HEK293 (cell line): ENCODE data around the gene MARCHF10.

Source experiments
- CTCF ChIA-PET: fragments of 350-600 bp; formaldehyde crosslinking; extraction: SDS; loops from one replicate; lab custom pipeline; 2021; ENCODE audit warnings: antibody characterized with exemption; lab: Yijun Ruan, JAX
- POLR2A ChIA-PET: fragments of 300-600 bp; formaldehyde crosslinking; extraction: SDS; loops from one replicate; lab custom pipeline; 2020; ENCODE audit warnings: antibody characterized with exemption, inconsistent platforms; lab: Yijun Ruan, JAX
- H3K27ac ChIP-seq: fragments of 200-500 bp; sonication (Bioruptor generic); 2 replicates; pipeline ENCODE4 v1.5.1; 2014; ENCODE audit warnings: low read depth, low read length, control low read depth, inconsistent platforms; ENCODE audit errors: extremely low read depth
- H3K36me3 ChIP-seq, 2 experiments: fragments of 200-500 bp in 1 of 2; sonication (Bioruptor generic) in 1 of 2; 1 replicate in 1 of 2; 2 replicates in 1 of 2; pipeline ENCODE4 v1.5.1; 2014 to 2017; ENCODE audit warnings: inconsistent platforms in 2 of 2, low read length in 2 of 2; ENCODE audit not compliant: control insufficient read depth in 2 of 2, insufficient read depth in 1 of 2
- H3K4me1 ChIP-seq: fragments of 200-500 bp; sonication (Bioruptor generic); 2 replicates; pipeline ENCODE4 v1.5.1; 2014; ENCODE audit warnings: mild to moderate bottlenecking, low read length, inconsistent platforms; ENCODE audit not compliant: control insufficient read depth, insufficient read depth
- H3K4me3 ChIP-seq: 2 replicates; pipeline ENCODE4 v1.5.1; 2011; ENCODE audit warnings: low read depth, mild to moderate bottlenecking, control low read depth, low read length, moderate library complexity
- H3K9me3 ChIP-seq: fragments of 200-500 bp; sonication (Bioruptor generic); 2 replicates; pipeline ENCODE4 v1.5.1; 2014; ENCODE audit warnings: low read depth, low read length, inconsistent platforms; ENCODE audit not compliant: control insufficient read depth, insufficient read depth
- BCL11A ChIP-seq: fragments of 450-650 bp; formaldehyde crosslinking; IDR thresholded peaks from 2 replicates; pipeline ENCODE4 v1.5.1; 2016; ENCODE audit warnings: low read depth, missing biosample characterization, missing genetic modification characterization
- HOXD13 ChIP-seq: sonication (generic); formaldehyde crosslinking; IDR thresholded peaks from 2 replicates; pipeline ENCODE4 v1.8.0; 2022; ENCODE audit warnings: missing genetic modification reagents, borderline replicate concordance
- KLF7 ChIP-seq: fragments of 450-650 bp; formaldehyde crosslinking; IDR thresholded peaks from 2 replicates; pipeline ENCODE4 v1.5.1; 2016; ENCODE audit warnings: missing biosample characterization, missing genetic modification characterization, borderline replicate concordance
- ZBTB17 ChIP-seq: fragments of 450-650 bp; formaldehyde crosslinking; IDR thresholded peaks from 2 replicates; pipeline ENCODE4 v1.5.1; 2016; ENCODE audit warnings: missing biosample characterization, missing genetic modification characterization
- ZFP69B ChIP-seq: fragments of 450-650 bp; formaldehyde crosslinking; IDR thresholded peaks from 2 replicates; pipeline ENCODE4 v1.5.1; 2016; ENCODE audit warnings: missing biosample characterization, missing genetic modification characterization
- ZIC2 ChIP-seq: fragments of 450-650 bp; formaldehyde crosslinking; IDR thresholded peaks from 2 replicates; pipeline ENCODE4 v1.5.1; 2016; ENCODE audit warnings: missing biosample characterization, missing genetic modification characterization
- ZNF114 ChIP-seq: fragments of 450-650 bp; formaldehyde crosslinking; IDR thresholded peaks from 2 replicates; pipeline ENCODE4 v1.5.0; 2017; ENCODE audit warnings: missing biosample characterization, missing genetic modification characterization
- ZNF211 ChIP-seq: fragments of 450-650 bp; formaldehyde crosslinking; IDR thresholded peaks from 2 replicates; pipeline ENCODE4 v1.5.1; 2016; ENCODE audit warnings: low read depth, missing biosample characterization, missing genetic modification characterization
- ZNF239 ChIP-seq: fragments of 450-650 bp; formaldehyde crosslinking; IDR thresholded peaks from 2 replicates; pipeline ENCODE4 v1.5.1; 2016; ENCODE audit warnings: missing biosample characterization, missing genetic modification characterization
- ZNF266 ChIP-seq: fragments of 450-650 bp; formaldehyde crosslinking; IDR thresholded peaks from 2 replicates; pipeline ENCODE4 v1.5.1; 2016; ENCODE audit warnings: missing biosample characterization, missing genetic modification characterization, low read depth
- ZNF292 ChIP-seq: fragments of 450-650 bp; formaldehyde crosslinking; IDR thresholded peaks from 2 replicates; pipeline ENCODE4 v1.5.1; 2016; ENCODE audit warnings: low read depth, missing biosample characterization, missing genetic modification characterization, borderline replicate concordance
- ZNF354C ChIP-seq: fragments of 450-650 bp; formaldehyde crosslinking; IDR thresholded peaks from 2 replicates; pipeline ENCODE4 v1.5.1; 2016; ENCODE audit warnings: missing biosample characterization, missing genetic modification characterization, low read depth, borderline replicate concordance
- ZNF366 ChIP-seq: fragments of 450-650 bp; formaldehyde crosslinking; conservative IDR thresholded peaks from 2 replicates; pipeline ENCODE4 v1.5.1; 2016; ENCODE audit warnings: missing biosample characterization, missing genetic modification characterization
- ZNF37A ChIP-seq: fragments of 450-650 bp; IDR thresholded peaks from 2 replicates; pipeline ENCODE4 v1.5.1; 2018; ENCODE audit warnings: missing biosample characterization, missing genetic modification characterization
- ZNF501 ChIP-seq: fragments of 450-650 bp; formaldehyde crosslinking; IDR thresholded peaks from 2 replicates; pipeline ENCODE4 v1.5.1; 2016; ENCODE audit warnings: missing biosample characterization, missing genetic modification characterization
- ZNF530 ChIP-seq: fragments of 450-650 bp; formaldehyde crosslinking; IDR thresholded peaks from 2 replicates; pipeline ENCODE4 v1.5.1; 2016; ENCODE audit warnings: low read depth, missing biosample characterization, missing genetic modification characterization
- ZNF555 ChIP-seq: fragments of 450-650 bp; formaldehyde crosslinking; conservative IDR thresholded peaks from 2 replicates; pipeline ENCODE4 v1.5.1; 2017; ENCODE audit warnings: missing biosample characterization, mild to moderate bottlenecking, missing genetic modification characterization, inconsistent platforms
- ZNF561 ChIP-seq: fragments of 450-650 bp; IDR thresholded peaks from 2 replicates; pipeline ENCODE4 v1.5.1; 2018; ENCODE audit warnings: missing biosample characterization, missing genetic modification characterization, borderline replicate concordance
- ZNF596 ChIP-seq: fragments of 450-650 bp; IDR thresholded peaks from 2 replicates; pipeline ENCODE4 v1.5.0; 2018; ENCODE audit warnings: missing biosample characterization, mild to moderate bottlenecking, missing genetic modification characterization, moderate library complexity
- ZNF664 ChIP-seq: fragments of 450-650 bp; formaldehyde crosslinking; IDR thresholded peaks from 2 replicates; pipeline ENCODE4 v1.5.1; 2016; ENCODE audit warnings: missing biosample characterization, missing genetic modification characterization
- ZNF677 ChIP-seq: fragments of 450-650 bp; IDR thresholded peaks from 2 replicates; pipeline ENCODE4 v1.5.0; 2018; ENCODE audit warnings: missing biosample characterization, mild to moderate bottlenecking, missing genetic modification characterization, moderate library complexity
- ZNF747 ChIP-seq: fragments of 450-650 bp; formaldehyde crosslinking; IDR thresholded peaks from 2 replicates; pipeline ENCODE4 v1.5.1; 2016; ENCODE audit warnings: missing biosample characterization, missing genetic modification characterization
- TF ChIP-seq, protein P1 (sequence below): sonication (generic); formaldehyde crosslinking; IDR thresholded peaks from 2 replicates; pipeline ENCODE4 v1.8.1; 2022; ENCODE audit warnings: mild to moderate bottlenecking, moderate library complexity, missing genetic modification reagents
- TF ChIP-seq, protein P2 (sequence below): fragments of 450-650 bp; formaldehyde crosslinking; IDR thresholded peaks from 2 replicates; pipeline ENCODE4 v1.5.1; 2017; ENCODE audit warnings: missing biosample characterization, missing genetic modification characterization
- TF ChIP-seq, protein P3 (sequence below): fragments of 450-650 bp; formaldehyde crosslinking; IDR thresholded peaks from 2 replicates; pipeline ENCODE4 v1.5.1; 2016; ENCODE audit warnings: missing biosample characterization, missing genetic modification characterization, low read depth
- TF ChIP-seq, protein P4 (sequence below): fragments of 450-650 bp; formaldehyde crosslinking; conservative IDR thresholded peaks from 2 replicates; pipeline ENCODE4 v1.5.1; 2016; ENCODE audit warnings: low read depth, missing biosample characterization, missing genetic modification characterization
- TF ChIP-seq, protein P5 (sequence below): fragments of 450-650 bp; formaldehyde crosslinking; IDR thresholded peaks from 2 replicates; pipeline ENCODE4 v1.5.1; 2016; ENCODE audit warnings: missing biosample characterization, missing genetic modification characterization

Gene MARCHF10

DNA sequence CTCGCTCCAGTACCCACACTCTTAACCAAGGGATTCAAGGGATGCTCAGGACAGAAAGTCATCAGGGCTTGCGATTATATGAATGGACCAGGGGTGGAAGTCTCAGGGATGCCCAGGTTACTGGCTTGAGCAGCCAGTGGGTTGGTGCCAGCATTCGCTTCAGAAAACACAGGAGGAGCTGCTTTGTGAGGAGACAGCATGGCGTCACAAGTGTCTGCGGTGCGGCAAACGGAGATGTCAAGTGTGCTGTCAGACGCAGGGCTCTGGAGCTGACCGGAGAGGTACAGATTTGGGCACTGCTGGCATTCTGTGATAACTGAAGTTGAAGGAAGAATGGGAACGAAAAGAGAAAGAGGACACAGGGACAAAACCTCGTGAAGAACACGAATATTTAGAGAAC is 4.1 kb downstream of the MARCHF10 start:
- POLR2A ChIA-PET, result interaction anchor here (0.7 kb wide), 1 partner anchor 23 kb away, joined by 3 read pairs; no protein-coding TSS in a partner anchor

DNA sequence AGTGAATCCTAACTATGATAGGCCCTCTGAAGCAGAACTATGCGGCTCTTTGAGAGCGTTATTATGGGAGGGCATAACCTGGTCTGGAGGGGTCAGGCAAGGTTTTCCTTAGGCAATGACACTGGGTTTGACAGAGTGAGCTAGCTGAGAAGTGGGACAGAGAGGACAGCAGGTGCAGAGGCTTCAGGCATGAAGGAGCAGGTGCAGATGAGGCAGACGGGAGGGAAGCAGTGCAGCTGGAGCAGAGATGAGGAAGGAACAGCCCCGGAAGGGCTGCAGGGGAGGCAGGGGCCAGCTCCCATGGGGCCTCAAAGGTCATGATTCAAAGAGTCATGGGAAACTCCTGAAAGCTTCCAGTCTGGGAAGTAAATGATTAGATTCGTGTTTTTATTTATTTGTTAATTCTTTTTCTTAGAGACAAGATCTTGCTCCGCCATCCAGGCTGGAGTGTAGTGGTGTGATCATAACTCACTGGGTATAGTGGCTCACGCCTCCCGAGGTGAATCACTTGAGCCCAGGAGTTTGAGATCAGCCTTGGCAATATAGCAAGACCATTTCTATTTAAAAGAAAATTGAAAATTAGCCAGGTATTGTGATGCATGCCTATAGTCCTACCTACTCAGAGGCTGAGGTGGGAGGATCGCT is 5.4 kb downstream of the MARCHF10 start:
- Histone ChIP-seq H3K4me1 (peaks cover 5% of the 10 kb centered on the region), H3K36me3 (no peaks in the 10 kb centered on the region), H3K4me3 (no peak overlapping the region), H3K9me3 (no peaks in the 10 kb centered on the region), H3K27ac (no peak overlapping the region)
- CTCF ChIA-PET, result interaction anchor here (0.7 to 1.1 kb wide), 2 partner anchors 70 to 307 kb away, joined by 3 read pairs; no protein-coding TSS in a partner anchor
- POLR2A ChIA-PET, result no interaction called here
- no peak for TF ChIP-seq ZNF266
- TF ChIP-seq ZNF747, result no peak
- TF ChIP-seq, protein P1, sequence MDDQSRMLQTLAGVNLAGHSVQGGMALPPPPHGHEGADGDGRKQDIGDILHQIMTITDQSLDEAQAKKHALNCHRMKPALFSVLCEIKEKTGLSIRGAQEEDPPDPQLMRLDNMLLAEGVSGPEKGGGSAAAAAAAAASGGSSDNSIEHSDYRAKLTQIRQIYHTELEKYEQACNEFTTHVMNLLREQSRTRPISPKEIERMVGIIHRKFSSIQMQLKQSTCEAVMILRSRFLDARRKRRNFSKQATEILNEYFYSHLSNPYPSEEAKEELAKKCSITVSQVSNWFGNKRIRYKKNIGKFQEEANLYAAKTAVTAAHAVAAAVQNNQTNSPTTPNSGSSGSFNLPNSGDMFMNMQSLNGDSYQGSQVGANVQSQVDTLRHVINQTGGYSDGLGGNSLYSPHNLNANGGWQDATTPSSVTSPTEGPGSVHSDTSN (CRISPR knock-in tag), result no peak
- no peak for TF ChIP-seq ZNF292 (tag by site-specific recombination)
- TF ChIP-seq, protein P2, sequence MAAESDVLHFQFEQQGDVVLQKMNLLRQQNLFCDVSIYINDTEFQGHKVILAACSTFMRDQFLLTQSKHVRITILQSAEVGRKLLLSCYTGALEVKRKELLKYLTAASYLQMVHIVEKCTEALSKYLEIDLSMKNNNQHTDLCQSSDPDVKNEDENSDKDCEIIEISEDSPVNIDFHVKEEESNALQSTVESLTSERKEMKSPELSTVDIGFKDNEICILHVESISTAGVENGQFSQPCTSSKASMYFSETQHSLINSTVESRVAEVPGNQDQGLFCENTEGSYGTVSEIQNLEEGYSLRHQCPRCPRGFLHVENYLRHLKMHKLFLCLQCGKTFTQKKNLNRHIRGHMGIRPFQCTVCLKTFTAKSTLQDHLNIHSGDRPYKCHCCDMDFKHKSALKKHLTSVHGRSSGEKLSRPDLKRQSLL, result no peak
- TF ChIP-seq ZNF664 (tag by site-specific recombination), result no peak
- no peak for TF ChIP-seq ZNF114
- no peak for TF ChIP-seq ZNF37A (tag by site-specific recombination)
- no peak for TF ChIP-seq ZNF239 (tag by site-specific recombination)
- no peak for TF ChIP-seq ZBTB17 (tag by site-specific recombination)
- no peak for TF ChIP-seq ZNF501 (tag by site-specific recombination)

More for the DNA sequence above, 4.1 kb downstream of the MARCHF10 start:
- H3K9me3 ChIP-seq, result no peaks in the 10 kb centered on the region
- peaks cover 5% of the 10 kb centered on the region for H3K4me1 ChIP-seq
- TF ChIP-seq ZNF596 (tag by site-specific recombination) (no peak), ZNF561 (tag by site-specific recombination) (no peak), ZNF366 (no peak), ZNF555 (tag by site-specific recombination) (no peak), ZNF530 (tag by site-specific recombination) (no peak), BCL11A (no peak), ZFP69B (no peak), KLF7 (tag by site-specific recombination) (no peak), ZNF677 (no peak), ZNF211 (tag by site-specific recombination) (no peak), HOXD13 (CRISPR knock-in tag) (no peak), ZNF664 (tag by site-specific recombination) (no peak), ZIC2 (no peak), ZNF354C (tag by site-specific recombination) (no peak)
- TF ChIP-seq, protein P3, sequence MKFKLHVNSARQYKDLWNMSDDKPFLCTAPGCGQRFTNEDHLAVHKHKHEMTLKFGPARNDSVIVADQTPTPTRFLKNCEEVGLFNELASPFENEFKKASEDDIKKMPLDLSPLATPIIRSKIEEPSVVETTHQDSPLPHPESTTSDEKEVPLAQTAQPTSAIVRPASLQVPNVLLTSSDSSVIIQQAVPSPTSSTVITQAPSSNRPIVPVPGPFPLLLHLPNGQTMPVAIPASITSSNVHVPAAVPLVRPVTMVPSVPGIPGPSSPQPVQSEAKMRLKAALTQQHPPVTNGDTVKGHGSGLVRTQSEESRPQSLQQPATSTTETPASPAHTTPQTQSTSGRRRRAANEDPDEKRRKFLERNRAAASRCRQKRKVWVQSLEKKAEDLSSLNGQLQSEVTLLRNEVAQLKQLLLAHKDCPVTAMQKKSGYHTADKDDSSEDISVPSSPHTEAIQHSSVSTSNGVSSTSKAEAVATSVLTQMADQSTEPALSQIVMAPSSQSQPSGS (tag by site-specific recombination), result no peak
- TF ChIP-seq, protein P4, sequence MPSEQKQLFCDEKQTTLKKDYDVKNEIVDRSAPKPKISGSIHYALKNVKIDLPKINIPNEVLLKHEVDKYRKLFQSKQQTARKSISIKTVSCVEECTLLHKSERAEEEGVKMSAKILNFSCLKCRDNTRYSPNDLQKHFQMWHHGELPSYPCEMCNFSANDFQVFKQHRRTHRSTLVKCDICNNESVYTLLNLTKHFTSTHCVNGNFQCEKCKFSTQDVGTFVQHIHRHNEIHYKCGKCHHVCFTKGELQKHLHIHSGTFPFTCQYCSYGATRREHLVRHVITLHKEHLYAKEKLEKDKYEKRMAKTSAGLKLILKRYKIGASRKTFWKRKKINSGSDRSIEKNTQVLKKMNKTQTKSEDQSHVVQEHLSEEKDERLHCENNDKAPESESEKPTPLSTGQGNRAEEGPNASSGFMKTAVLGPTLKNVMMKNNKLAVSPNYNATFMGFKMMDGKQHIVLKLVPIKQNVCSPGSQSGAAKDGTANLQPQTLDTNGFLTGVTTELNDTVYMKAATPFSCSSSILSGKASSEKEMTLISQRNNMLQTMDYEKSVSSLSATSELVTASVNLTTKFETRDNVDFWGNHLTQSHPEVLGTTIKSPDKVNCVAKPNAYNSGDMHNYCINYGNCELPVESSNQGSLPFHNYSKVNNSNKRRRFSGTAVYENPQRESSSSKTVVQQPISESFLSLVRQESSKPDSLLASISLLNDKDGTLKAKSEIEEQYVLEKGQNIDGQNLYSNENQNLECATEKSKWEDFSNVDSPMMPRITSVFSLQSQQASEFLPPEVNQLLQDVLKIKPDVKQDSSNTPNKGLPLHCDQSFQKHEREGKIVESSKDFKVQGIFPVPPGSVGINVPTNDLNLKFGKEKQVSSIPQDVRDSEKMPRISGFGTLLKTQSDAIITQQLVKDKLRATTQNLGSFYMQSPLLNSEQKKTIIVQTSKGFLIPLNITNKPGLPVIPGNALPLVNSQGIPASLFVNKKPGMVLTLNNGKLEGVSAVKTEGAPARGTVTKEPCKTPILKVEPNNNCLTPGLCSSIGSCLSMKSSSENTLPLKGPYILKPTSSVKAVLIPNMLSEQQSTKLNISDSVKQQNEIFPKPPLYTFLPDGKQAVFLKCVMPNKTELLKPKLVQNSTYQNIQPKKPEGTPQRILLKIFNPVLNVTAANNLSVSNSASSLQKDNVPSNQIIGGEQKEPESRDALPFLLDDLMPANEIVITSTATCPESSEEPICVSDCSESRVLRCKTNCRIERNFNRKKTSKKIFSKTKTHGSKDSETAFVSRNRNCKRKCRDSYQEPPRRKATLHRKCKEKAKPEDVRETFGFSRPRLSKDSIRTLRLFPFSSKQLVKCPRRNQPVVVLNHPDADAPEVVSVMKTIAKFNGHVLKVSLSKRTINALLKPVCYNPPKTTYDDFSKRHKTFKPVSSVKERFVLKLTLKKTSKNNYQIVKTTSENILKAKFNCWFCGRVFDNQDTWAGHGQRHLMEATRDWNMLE (tag by site-specific recombination), result no peak
- TF ChIP-seq, protein P5, sequence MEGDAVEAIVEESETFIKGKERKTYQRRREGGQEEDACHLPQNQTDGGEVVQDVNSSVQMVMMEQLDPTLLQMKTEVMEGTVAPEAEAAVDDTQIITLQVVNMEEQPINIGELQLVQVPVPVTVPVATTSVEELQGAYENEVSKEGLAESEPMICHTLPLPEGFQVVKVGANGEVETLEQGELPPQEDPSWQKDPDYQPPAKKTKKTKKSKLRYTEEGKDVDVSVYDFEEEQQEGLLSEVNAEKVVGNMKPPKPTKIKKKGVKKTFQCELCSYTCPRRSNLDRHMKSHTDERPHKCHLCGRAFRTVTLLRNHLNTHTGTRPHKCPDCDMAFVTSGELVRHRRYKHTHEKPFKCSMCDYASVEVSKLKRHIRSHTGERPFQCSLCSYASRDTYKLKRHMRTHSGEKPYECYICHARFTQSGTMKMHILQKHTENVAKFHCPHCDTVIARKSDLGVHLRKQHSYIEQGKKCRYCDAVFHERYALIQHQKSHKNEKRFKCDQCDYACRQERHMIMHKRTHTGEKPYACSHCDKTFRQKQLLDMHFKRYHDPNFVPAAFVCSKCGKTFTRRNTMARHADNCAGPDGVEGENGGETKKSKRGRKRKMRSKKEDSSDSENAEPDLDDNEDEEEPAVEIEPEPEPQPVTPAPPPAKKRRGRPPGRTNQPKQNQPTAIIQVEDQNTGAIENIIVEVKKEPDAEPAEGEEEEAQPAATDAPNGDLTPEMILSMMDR (tag by site-specific recombination), result no peak
- no peaks in the 10 kb centered on the region for H3K36me3 ChIP-seq
- H3K4me3 ChIP-seq, result no peak overlapping the region
- H3K27ac ChIP-seq, result no peak overlapping the region
- CTCF ChIA-PET, result interaction anchor here (1.5 kb wide), 1 partner anchor 22 kb away, joined by 3 read pairs; no protein-coding TSS in a partner anchor
